BLaER1 treated with 17β-estradiol and CSF1 and Interleukin-3, amounts not matched to agents 10 nM and 100 nM (cell line): ENCODE measurements around the gene UVRAG.

Source experiments
- H3K27ac ChIP-seq, 11 experiments: shearing (Covaris generic); formaldehyde crosslinking; 2 replicates each; pipeline ENCODE4 v1.8.1; 2022
- H3K27me3 ChIP-seq, 11 experiments: shearing (Covaris generic); formaldehyde crosslinking; 2 replicates each; pipeline ENCODE4 v1.8.1; 2022
- H3K36me3 ChIP-seq, 11 experiments: shearing (Covaris generic); formaldehyde crosslinking; 2 replicates each; pipeline ENCODE4 v1.8.1; 2022
- H3K4me1 ChIP-seq, 10 experiments: shearing (Covaris generic); formaldehyde crosslinking; 2 replicates each; pipeline ENCODE4 v1.8.1; 2022
- H3K4me2 ChIP-seq, 11 experiments: shearing (Covaris generic); formaldehyde crosslinking; 2 replicates each; pipeline ENCODE4 v1.8.1; 2022
- H3K4me3 ChIP-seq, 10 experiments: shearing (Covaris generic); formaldehyde crosslinking; 2 replicates each; pipeline ENCODE4 v1.8.1; 2022
- H3K9ac ChIP-seq, 11 experiments: shearing (Covaris generic); formaldehyde crosslinking; 2 replicates each; pipeline ENCODE4 v1.8.1; 2022
- H3K9me3 ChIP-seq, 11 experiments: shearing (Covaris generic); formaldehyde crosslinking; replicated peaks in 1 of 11; 2 replicates each; pipeline ENCODE4 v1.8.1; 2022
- H4K20me1 ChIP-seq, 11 experiments: shearing (Covaris generic); formaldehyde crosslinking; 2 replicates each; pipeline ENCODE4 v1.8.1; 2022
- Cebpa-rat ChIP-seq, 11 experiments: shearing (Covaris generic); IDR thresholded peaks; 2 replicates each; pipeline ENCODE4 v1.8.1; 2022

UVRAG gene

GRCh38 chr11:76030286-76030685, 215.3 kb downstream of the UVRAG start:
- H3K27ac ChIP-seq: no peak overlapping the region
- no peak for TF ChIP-seq Cebpa-rat (IDR thresholded peaks at IDR 0.05)
- H3K9me3 ChIP-seq: peaks cover 12 to 26% (median 23%) of the 10 kb centered on the region in 11 experiments; a peak in 21 of 22 replicates
- H3K9ac ChIP-seq: no peak overlapping the region
- no peaks in the 10 kb centered on the region for H4K20me1 ChIP-seq
- H3K36me3 ChIP-seq: peaks cover 15 to 38% (median 25%) of the 10 kb centered on the region in 11 experiments; a peak in 20 of 22 replicates
- no peak overlapping the region for H3K4me2 ChIP-seq
- no peak overlapping the region for H3K4me3 ChIP-seq
- H3K4me1 ChIP-seq: peaks cover 0 to 9% (median 0%) of the 10 kb centered on the region in 10 experiments; a peak in 2 of 20 replicates
- H3K27me3 ChIP-seq: no peaks in the 10 kb centered on the region

GRCh38 chr11:76030968-76031590, 216.1 kb downstream of the UVRAG start:
- Histone ChIP-seq H3K9me3 (peaks cover 12 to 26% (median 23%) of the 10 kb centered on the region in 11 experiments; a peak in 21 of 22 replicates), H3K27me3 (no peaks in the 10 kb centered on the region), H3K27ac (no peak overlapping the region), H3K4me2 (no peak overlapping the region; a peak in 1 of 22 replicates), H3K4me1 (peaks cover 0 to 9% (median 0%) of the 10 kb centered on the region in 10 experiments; a peak in 2 of 20 replicates), H3K36me3 (peaks cover 15 to 35% (median 27%) of the 10 kb centered on the region in 11 experiments; a peak in 20 of 22 replicates), H3K4me3 (no peak overlapping the region), H3K9ac (no peak overlapping the region), H4K20me1 (no peaks in the 10 kb centered on the region)
- TF ChIP-seq Cebpa-rat (IDR thresholded peaks at IDR 0.05): no peak

DNA sequence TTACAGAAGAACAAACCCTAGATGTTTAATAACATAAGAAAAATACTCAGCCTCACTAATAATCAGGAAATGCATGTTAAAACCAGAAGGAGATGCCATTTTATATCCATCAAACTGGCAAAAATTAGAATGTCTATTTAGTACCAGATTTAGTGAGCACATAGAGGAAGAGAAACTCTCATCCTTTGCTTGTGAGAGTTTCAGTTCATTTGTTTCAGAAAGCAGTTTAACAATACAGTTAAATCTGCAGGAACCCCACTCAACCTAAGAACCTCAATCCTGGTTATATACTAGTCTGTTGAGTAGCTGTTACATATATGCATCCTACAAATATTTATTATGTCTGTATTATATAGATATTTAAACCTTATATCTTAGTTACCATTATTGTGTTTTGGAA, 218.7 kb downstream of the UVRAG start:
- Histone ChIP-seq H3K27me3 (no peaks in the 10 kb centered on the region), H3K9me3 (peaks cover 6 to 11% (median 10%) of the 10 kb centered on the region in 11 experiments; a peak in 21 of 22 replicates), H3K27ac (no peak overlapping the region), H3K9ac (no peak overlapping the region), H3K4me2 (no peak overlapping the region), H4K20me1 (no peaks in the 10 kb centered on the region), H3K4me1 (peaks cover 0 to 9% (median 0%) of the 10 kb centered on the region in 10 experiments; a peak in 2 of 20 replicates), H3K4me3 (no peak overlapping the region), H3K36me3 (peaks cover 10 to 34% (median 16%) of the 10 kb centered on the region in 11 experiments; a peak in 20 of 22 replicates)
- no peak for TF ChIP-seq Cebpa-rat (IDR thresholded peaks at IDR 0.05)

GRCh38 chr11:76035020-76035419, 220.0 kb downstream of the UVRAG start:
- Histone ChIP-seq H3K27ac (no peak overlapping the region), H3K4me1 (peaks cover 0 to 9% (median 0%) of the 10 kb centered on the region in 10 experiments; a peak in 2 of 20 replicates), H3K4me3 (no peak overlapping the region), H3K4me2 (no peak overlapping the region), H3K9ac (no peak overlapping the region), H3K36me3 (peaks cover 0 to 34% (median 9%) of the 10 kb centered on the region in 11 experiments; a peak in 12 of 22 replicates), H3K9me3 (no peaks in the 10 kb centered on the region), H3K27me3 (no peaks in the 10 kb centered on the region), H4K20me1 (no peaks in the 10 kb centered on the region)
- no peak for TF ChIP-seq Cebpa-rat (IDR thresholded peaks at IDR 0.05)

- Histone ChIP-seq H3K4me3 (no peak overlapping the region), H3K4me2 (no peak overlapping the region), H4K20me1 (no peaks in the 10 kb centered on the region), H3K27ac (no peak overlapping the region), H3K4me1 (no peaks in the 10 kb centered on the region), H3K36me3 (peaks cover 0 to 43% (median 8%) of the 10 kb centered on the region in 11 experiments; a peak in 8 of 22 replicates), H3K27me3 (no peaks in the 10 kb centered on the region), H3K9ac (no peak overlapping the region), H3K9me3 (no peaks in the 10 kb centered on the region)
- TF ChIP-seq Cebpa-rat (IDR thresholded peaks at IDR 0.05): no peak
Measured at GRCh38 chr11:76038608-76039007, 223.6 kb downstream of the UVRAG start.

DNA sequence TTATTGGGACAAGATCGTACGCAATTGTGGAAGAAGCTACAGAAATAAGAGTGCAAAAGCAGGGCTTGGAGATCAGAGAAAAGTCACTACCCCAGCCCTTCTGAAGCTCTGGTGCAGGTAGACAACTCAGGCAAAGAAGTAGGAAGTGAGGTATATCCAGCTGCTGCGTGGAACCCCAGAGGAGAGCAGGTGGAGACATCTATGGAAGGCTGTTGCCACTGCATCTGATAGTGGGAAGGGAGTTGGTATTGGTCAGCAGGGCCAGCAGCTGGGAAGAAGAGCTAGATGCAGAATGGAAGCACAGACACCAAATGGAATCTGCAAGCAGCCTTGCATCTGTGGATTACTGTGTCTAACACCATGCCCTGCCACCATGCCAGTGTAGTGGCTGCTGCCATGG, 226.2 kb downstream of the UVRAG start:
- Histone ChIP-seq H3K36me3 (peaks cover 2 to 57% (median 17%) of the 10 kb centered on the region in 11 experiments; a peak in 17 of 22 replicates), H3K27me3 (no peaks in the 10 kb centered on the region)
- TF ChIP-seq Cebpa-rat (IDR thresholded peaks at IDR 0.05): no peak

GRCh38 chr11:76044750-76045320, 229.8 kb downstream of the UVRAG start:
- Histone ChIP-seq H4K20me1 (no peaks in the 10 kb centered on the region), H3K9ac (no peak overlapping the region), H3K27ac (no peak overlapping the region), H3K9me3 (peaks cover 29 to 44% (median 38%) of the 10 kb centered on the region in 11 experiments), H3K36me3 (peaks cover 20 to 59% (median 39%) of the 10 kb centered on the region in 11 experiments), H3K4me1 (no peaks in the 10 kb centered on the region), H3K27me3 (no peaks in the 10 kb centered on the region), H3K4me3 (no peak overlapping the region), H3K4me2 (no peak overlapping the region)
- no peak for TF ChIP-seq Cebpa-rat (IDR thresholded peaks at IDR 0.05)

More for the DNA sequence above, 226.2 kb downstream of the UVRAG start:
- no peak overlapping the region for H3K27ac ChIP-seq
- peaks cover 0 to 8% (median 5%) of the 10 kb centered on the region in 11 experiments; a peak in 9 of 22 replicates for H3K9me3 ChIP-seq
- H4K20me1 ChIP-seq: no peaks in the 10 kb centered on the region
- no peak overlapping the region for H3K4me3 ChIP-seq
- no peak overlapping the region for H3K9ac ChIP-seq
- H3K4me2 ChIP-seq: no peak overlapping the region
- H3K4me1 ChIP-seq: no peaks in the 10 kb centered on the region

GRCh38 chr11:76047231-76047630, 232.2 kb downstream of the UVRAG start:
- no peaks in the 10 kb centered on the region for H3K4me1 ChIP-seq
- H3K27ac ChIP-seq: no peak overlapping the region
- no peak overlapping the region for H3K4me2 ChIP-seq
- peaks cover 26 to 69% (median 46%) of the 10 kb centered on the region in 11 experiments for H3K36me3 ChIP-seq
- H4K20me1 ChIP-seq: no peaks in the 10 kb centered on the region
- no peak overlapping the region for H3K9ac ChIP-seq
- TF ChIP-seq Cebpa-rat (IDR thresholded peaks at IDR 0.05): no peak
- no peak overlapping the region for H3K4me3 ChIP-seq
- no peaks in the 10 kb centered on the region for H3K27me3 ChIP-seq
- H3K9me3 ChIP-seq: peaks cover 44 to 65% (median 55%) of the 10 kb centered on the region in 11 experiments

DNA sequence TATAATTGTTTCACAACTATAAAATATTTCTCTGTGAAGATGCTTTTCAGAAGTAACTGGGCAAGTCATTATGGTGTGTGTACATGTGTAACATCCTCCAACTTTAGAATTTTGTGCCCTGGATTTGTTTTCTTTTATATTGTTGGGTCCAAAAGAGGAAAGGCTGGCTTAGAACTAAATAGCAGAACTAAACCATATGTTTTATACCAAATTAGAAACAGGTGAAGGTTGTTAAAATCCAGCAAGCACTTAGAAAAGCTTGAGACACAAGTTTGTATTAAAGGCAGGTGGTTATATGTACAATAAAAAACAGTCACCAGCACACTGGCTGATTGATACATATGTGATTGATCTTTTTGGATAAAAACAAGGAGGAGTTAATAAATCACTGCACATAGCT, 232.8 kb downstream of the UVRAG start:
- peaks cover 30 to 72% (median 49%) of the 10 kb centered on the region in 11 experiments for H3K36me3 ChIP-seq

More for the DNA sequence above, 232.8 kb downstream of the UVRAG start:
- Histone ChIP-seq H4K20me1 (no peaks in the 10 kb centered on the region), H3K9me3 (peaks cover 48 to 69% (median 58%) of the 10 kb centered on the region in 11 experiments), H3K4me2 (no peak overlapping the region), H3K4me1 (no peaks in the 10 kb centered on the region), H3K27me3 (no peaks in the 10 kb centered on the region), H3K27ac (no peak overlapping the region), H3K9ac (no peak overlapping the region), H3K4me3 (no peak overlapping the region; a peak in 1 of 20 replicates)
- no peak for TF ChIP-seq Cebpa-rat (IDR thresholded peaks at IDR 0.05)
